H9 (cell line): ENCODE data around the gene BLOC1S1. TPM values are rescaled to one million over a fixed set of nuclear protein-coding genes. Genes with fewer than 3 reads are reported as not detected.

ENCODE experiments used
- DNase-seq: peaks from one replicate; pipeline ENCODE4 v3.0.0-alpha.2; 2017
- H2AFZ ChIP-seq: one replicate; pipeline ENCODE4 v1.6.1; 2013; ENCODE audit warnings: mild to moderate bottlenecking, low read length, control low read depth, moderate library complexity
- H2AK5ac ChIP-seq: 2 replicates; pipeline ENCODE4 v1.6.1; 2013; ENCODE audit warnings: low read length, control low read depth, mixed read lengths; ENCODE audit not compliant: insufficient read length
- H2BK120ac ChIP-seq: one replicate; pipeline ENCODE4 v1.6.1; 2013; ENCODE audit warnings: low read depth, mild to moderate bottlenecking, low read length, control low read depth, inconsistent platforms; ENCODE audit not compliant: poor library complexity, severe bottlenecking
- H2BK12ac ChIP-seq: 2 replicates; pipeline ENCODE4 v1.6.1; 2013; ENCODE audit warnings: low read length, control low read depth, mixed read lengths, low read depth; ENCODE audit not compliant: insufficient read length
- H2BK15ac ChIP-seq: 2 replicates; pipeline ENCODE4 v1.6.1; 2013; ENCODE audit warnings: low read depth, low read length, control low read depth
- H2BK20ac ChIP-seq: one replicate; pipeline ENCODE4 v1.6.1; 2013; ENCODE audit warnings: low read depth, mild to moderate bottlenecking, low read length, control low read depth, inconsistent platforms; ENCODE audit not compliant: poor library complexity, severe bottlenecking
- H2BK5ac ChIP-seq: 2 replicates; pipeline ENCODE4 v1.6.1; 2013; ENCODE audit warnings: low read length, control low read depth, mixed read lengths; ENCODE audit not compliant: insufficient read length
- H3K14ac ChIP-seq: 2 replicates; pipeline ENCODE4 v1.6.1; 2013; ENCODE audit warnings: low read length, control low read depth; ENCODE audit not compliant: insufficient read depth
- H3K18ac ChIP-seq: 2 replicates; pipeline ENCODE4 v1.6.1; 2013; ENCODE audit warnings: low read depth, mild to moderate bottlenecking, mixed read lengths, low read length, control low read depth; ENCODE audit not compliant: insufficient read length
- H3K23ac ChIP-seq: 2 replicates; pipeline ENCODE4 v1.6.1; 2013; ENCODE audit warnings: low read length, control low read depth, mixed read lengths, low read depth; ENCODE audit not compliant: insufficient read length
- H3K23me2 ChIP-seq: 2 replicates; pipeline ENCODE4 v1.6.1; 2013; ENCODE audit warnings: low read depth, mild to moderate bottlenecking, mixed read lengths, low read length, control low read depth; ENCODE audit not compliant: insufficient read length, poor library complexity, severe bottlenecking
- H3K27ac ChIP-seq: 2 replicates; pipeline ENCODE4 v1.5.1; 2013; ENCODE audit warnings: low read length, control low read depth, mixed read lengths, low read depth; ENCODE audit not compliant: insufficient read length
- H3K27me3 ChIP-seq: 2 replicates; pipeline ENCODE4 v1.6.1; 2013; ENCODE audit warnings: low read length, control low read depth, inconsistent platforms; ENCODE audit not compliant: insufficient read depth
- H3K4ac ChIP-seq: 2 replicates; pipeline ENCODE4 v1.6.1; 2013; ENCODE audit warnings: low read depth, mild to moderate bottlenecking, control low read depth, inconsistent platforms, low read length, moderate library complexity
- H3K4me1 ChIP-seq: 2 replicates; pipeline ENCODE4 v1.6.1; 2013; ENCODE audit warnings: low read length, control low read depth, inconsistent platforms; ENCODE audit not compliant: insufficient read depth
- H3K4me2 ChIP-seq: 2 replicates; pipeline ENCODE4 v1.6.1; 2013; ENCODE audit warnings: low read length, control low read depth, mixed read lengths; ENCODE audit not compliant: insufficient read length, insufficient read depth
- H3K56ac ChIP-seq: 2 replicates; pipeline ENCODE4 v1.6.1; 2013; ENCODE audit warnings: low read depth, mild to moderate bottlenecking, mixed read lengths, low read length, control low read depth; ENCODE audit not compliant: insufficient read length
- H3K79me1 ChIP-seq: 2 replicates; pipeline ENCODE4 v1.6.1; 2013; ENCODE audit warnings: low read depth, mild to moderate bottlenecking, moderate library complexity, low read length, control low read depth, inconsistent platforms; ENCODE audit not compliant: insufficient read depth, poor library complexity, severe bottlenecking
- H3K79me2 ChIP-seq: 2 replicates; pipeline ENCODE4 v1.6.1; 2013; ENCODE audit warnings: low read length, control low read depth, inconsistent platforms; ENCODE audit not compliant: insufficient read depth
- H3K9ac ChIP-seq: 2 replicates; pipeline ENCODE4 v1.6.1; 2013; ENCODE audit warnings: low read length, control low read depth, mixed read lengths; ENCODE audit not compliant: insufficient read length; ENCODE audit errors: extremely low read depth
- H3K9me3 ChIP-seq: one replicate; pipeline ENCODE4 v1.6.1; 2013; ENCODE audit warnings: low read depth, low read length, inconsistent platforms; ENCODE audit not compliant: control insufficient read depth
- H3T11ph ChIP-seq: one replicate; pipeline ENCODE4 v1.6.1; 2013; ENCODE audit warnings: mild to moderate bottlenecking, low read length, control low read depth, inconsistent platforms
- H4K20me1 ChIP-seq: one replicate; pipeline ENCODE4 v1.6.1; 2013; ENCODE audit not compliant: control insufficient read depth, insufficient read length, insufficient read depth
- H4K5ac ChIP-seq: 2 replicates; pipeline ENCODE4 v1.6.1; 2013; ENCODE audit warnings: low read depth, mild to moderate bottlenecking, mixed read lengths, low read length, control low read depth; ENCODE audit not compliant: insufficient read length
- H4K8ac ChIP-seq: replicated peaks from 2 replicates; pipeline ENCODE4 v1.6.1; 2013; ENCODE audit warnings: low read length, control low read depth, mixed read lengths, low read depth; ENCODE audit not compliant: insufficient read length
- H4K91ac ChIP-seq: 2 replicates; pipeline ENCODE4 v1.6.1; 2013; ENCODE audit warnings: low read depth, mild to moderate bottlenecking, moderate library complexity, mixed read lengths, low read length, control low read depth; ENCODE audit not compliant: insufficient read length
- H3K27ac Mint-ChIP-seq, 3 experiments: 2 replicates in 2 of 3; 3 replicates in 1 of 3; pipeline ENCODE4 v1.8.0; 2020 to 2021; ENCODE audit warnings: mixed read lengths in 3 of 3, mild to moderate bottlenecking in 1 of 3, moderate library complexity in 1 of 3
- H3K27me3 Mint-ChIP-seq: 2 replicates; pipeline ENCODE4 v1.8.0; 2021; ENCODE audit warnings: low read depth, mild to moderate bottlenecking, moderate library complexity, mixed read lengths
- H3K36me3 Mint-ChIP-seq, 3 experiments: 2 replicates in 2 of 3; 3 replicates in 1 of 3; pipeline ENCODE4 v1.8.0; 2020 to 2021; ENCODE audit warnings: low read depth in 3 of 3, mixed read lengths in 3 of 3; ENCODE audit not compliant: insufficient read depth in 1 of 3
- H3K4me1 Mint-ChIP-seq, 2 experiments: 2 replicates each; pipeline ENCODE4 v1.8.0; 2020; ENCODE audit warnings: mixed read lengths in 2 of 2
- H3K4me3 Mint-ChIP-seq, 2 experiments: 2 replicates in 1 of 2; 3 replicates in 1 of 2; pipeline ENCODE4 v1.8.0; 2020 to 2021; ENCODE audit warnings: mild to moderate bottlenecking in 2 of 2, mixed read lengths in 2 of 2, moderate library complexity in 1 of 2
- H3K9me3 Mint-ChIP-seq, 2 experiments: 2 replicates in 1 of 2; 3 replicates in 1 of 2; pipeline ENCODE4 v1.8.0; 2020; ENCODE audit warnings: mild to moderate bottlenecking in 2 of 2, mixed read lengths in 2 of 2, moderate library complexity in 1 of 2
- WGBS: extraction: QIAGEN DNeasy Blood & Tissue Kit; methylation state at CpG from one replicate; pipeline ENCODE4 v1.1.7; 2013; ENCODE audit warnings: missing lambda C conversion rate, low lambda C conversion rate, mixed read lengths; ENCODE audit not compliant: insufficient read length; ENCODE audit errors: extremely low coverage; 5-methylcytosine and 5-hydroxymethylcytosine counted together
- total RNA-seq: library from RNA; stranded (reverse); gene quantifications from 2 replicates; pipeline ENCODE4 v1.2.1, GENCODE V29; 2021
- TF ChIP-seq, protein P1 (sequence below): fragments of 200-600 bp; sonication (generic); conservative IDR thresholded peaks from 3 replicates; pipeline ENCODE4 v1.8.0; 2021; ENCODE audit warnings: antibody characterized with exemption, mild to moderate bottlenecking

Gene BLOC1S1
- total RNA-seq, 1 experiment from 2014 or later, result 108 TPM

DNA sequence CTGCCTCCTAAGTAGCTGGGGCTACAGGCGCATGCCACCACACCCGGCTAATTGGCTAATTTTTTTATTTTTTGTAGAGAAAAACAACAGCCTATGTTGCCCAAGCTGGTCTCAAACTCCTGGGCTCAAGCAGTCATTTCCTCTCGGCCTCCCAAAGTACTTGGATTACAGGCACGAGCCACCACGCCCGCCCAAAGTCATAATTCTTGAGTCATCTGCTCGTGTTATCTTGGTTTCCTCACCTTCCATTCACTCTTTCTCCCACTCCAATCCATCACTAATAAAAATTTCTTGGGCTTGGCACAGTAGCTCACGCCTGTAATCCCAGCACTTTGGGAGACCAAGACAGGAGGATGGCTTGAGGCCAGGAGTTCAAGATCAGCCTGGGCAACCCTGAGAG lies 40.2 kb upstream of the BLOC1S1 start:
- Mint-ChIP-seq H3K27ac (no peak overlapping the region), H3K4me3 (no peak overlapping the region)
- H2BK15ac ChIP-seq, result no peak overlapping the region

More for the DNA sequence above, 40.2 kb upstream of the BLOC1S1 start:
- no peak overlapping the region for H3K4ac ChIP-seq
- no peaks in the 10 kb centered on the region for H3K4me1 ChIP-seq
- H3K9me3 ChIP-seq, result no peaks in the 10 kb centered on the region
- no peak overlapping the region for H2BK120ac ChIP-seq
- no peak overlapping the region for H2BK5ac ChIP-seq
- no peak overlapping the region for H3K23ac ChIP-seq
- DNase-seq, result no peak
- H3K23me2 ChIP-seq, result no peaks in the 10 kb centered on the region
- H3K56ac ChIP-seq, result no peak overlapping the region
- no peaks in the 10 kb centered on the region for H3K36me3 Mint-ChIP-seq
- H3K18ac ChIP-seq, result no peak overlapping the region
- H3K14ac ChIP-seq, result no peak overlapping the region
- peaks cover 11% of the 10 kb centered on the region for H3K27me3 Mint-ChIP-seq
- H4K91ac ChIP-seq, result no peak overlapping the region
- no peaks in the 10 kb centered on the region for H3K79me2 ChIP-seq
- H3K9me3 Mint-ChIP-seq, result no peaks in the 10 kb centered on the region
- no peak overlapping the region for H2AK5ac ChIP-seq
- no peak overlapping the region for H2BK12ac ChIP-seq
- H3K9ac ChIP-seq, result no peak overlapping the region
- no peak overlapping the region for H4K5ac ChIP-seq
- no peaks in the 10 kb centered on the region for H3K27me3 ChIP-seq
- H3K4me2 ChIP-seq, result no peak overlapping the region
- no peak overlapping the region for H3K27ac ChIP-seq
- no peaks in the 10 kb centered on the region for H3K79me1 ChIP-seq
- H3K4me1 Mint-ChIP-seq, result no peaks in the 10 kb centered on the region; a peak in 1 of 4 replicates
- no peaks in the 10 kb centered on the region for H4K20me1 ChIP-seq
- H2AFZ ChIP-seq, result no peak overlapping the region
- TF ChIP-seq, protein P1, sequence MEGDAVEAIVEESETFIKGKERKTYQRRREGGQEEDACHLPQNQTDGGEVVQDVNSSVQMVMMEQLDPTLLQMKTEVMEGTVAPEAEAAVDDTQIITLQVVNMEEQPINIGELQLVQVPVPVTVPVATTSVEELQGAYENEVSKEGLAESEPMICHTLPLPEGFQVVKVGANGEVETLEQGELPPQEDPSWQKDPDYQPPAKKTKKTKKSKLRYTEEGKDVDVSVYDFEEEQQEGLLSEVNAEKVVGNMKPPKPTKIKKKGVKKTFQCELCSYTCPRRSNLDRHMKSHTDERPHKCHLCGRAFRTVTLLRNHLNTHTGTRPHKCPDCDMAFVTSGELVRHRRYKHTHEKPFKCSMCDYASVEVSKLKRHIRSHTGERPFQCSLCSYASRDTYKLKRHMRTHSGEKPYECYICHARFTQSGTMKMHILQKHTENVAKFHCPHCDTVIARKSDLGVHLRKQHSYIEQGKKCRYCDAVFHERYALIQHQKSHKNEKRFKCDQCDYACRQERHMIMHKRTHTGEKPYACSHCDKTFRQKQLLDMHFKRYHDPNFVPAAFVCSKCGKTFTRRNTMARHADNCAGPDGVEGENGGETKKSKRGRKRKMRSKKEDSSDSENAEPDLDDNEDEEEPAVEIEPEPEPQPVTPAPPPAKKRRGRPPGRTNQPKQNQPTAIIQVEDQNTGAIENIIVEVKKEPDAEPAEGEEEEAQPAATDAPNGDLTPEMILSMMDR, result no peak
- no peak overlapping the region for H2BK20ac ChIP-seq
- WGBS, result no CpG with 5 or more reads among the region's 8 CpGs
- H3T11ph ChIP-seq, result no peak overlapping the region
- no peak overlapping the region for H4K8ac ChIP-seq
